ENCODE results near the gene NOVA1.

Gene NOVA1

GRCh38 chr14:26593357-26593756 lies 4.5 kb downstream of the NOVA1 start:
- H3K4me3 ChIP-seq (ENCODE audit: low read length), result no peak overlapping the region
- no peak for DNase-seq (ENCODE audit: low read depth)
- no peak for TF ChIP-seq CTCF (conservative IDR thresholded peaks at IDR 0.05; ENCODE audit: low read depth, low read length)

- no peak for DNase-seq (ENCODE audit: low read depth)
- H3K4me3 ChIP-seq (ENCODE audit: low read length), result no peak overlapping the region
- TF ChIP-seq CTCF (conservative IDR thresholded peaks at IDR 0.05; ENCODE audit: low read depth, low read length), result no peak
Observed at GRCh38 chr14:26589925-26590324, 7.9 kb downstream of the NOVA1 start.

GRCh38 chr14:26577711-26578110 lies 20.1 kb downstream of the NOVA1 start:
- DNase-seq (ENCODE audit: low read depth), result no peak
- H3K4me3 ChIP-seq (ENCODE audit: low read length), result no peak overlapping the region
- no peak for TF ChIP-seq CTCF (conservative IDR thresholded peaks at IDR 0.05; ENCODE audit: low read depth, low read length)

GRCh38 chr14:26554069-26554772 lies 43.6 kb downstream of the NOVA1 start:
- no peak overlapping the region for H3K4me3 ChIP-seq (ENCODE audit: low read length)
- no peak for DNase-seq (ENCODE audit: low read depth)
- no peak for TF ChIP-seq CTCF (conservative IDR thresholded peaks at IDR 0.05; ENCODE audit: low read depth, low read length)

- TF ChIP-seq CTCF (conservative IDR thresholded peaks at IDR 0.05; ENCODE audit: low read depth, low read length), result no peak
- no peak overlapping the region for H3K4me3 ChIP-seq (ENCODE audit: low read length)
- no peak for DNase-seq (ENCODE audit: low read depth)
Observed at GRCh38 chr14:26549571-26549970, 48.3 kb downstream of the NOVA1 start.

- H3K4me3 ChIP-seq (ENCODE audit: low read length), result no peak overlapping the region
- no peak for TF ChIP-seq CTCF (conservative IDR thresholded peaks at IDR 0.05; ENCODE audit: low read depth, low read length)
- DNase-seq (ENCODE audit: low read depth), result no peak
Observed at GRCh38 chr14:26548406-26548805, 49.4 kb downstream of the NOVA1 start.

- no peak for DNase-seq (ENCODE audit: low read depth)
- no peak for TF ChIP-seq CTCF (conservative IDR thresholded peaks at IDR 0.05; ENCODE audit: low read depth, low read length)
- H3K4me3 ChIP-seq (ENCODE audit: low read length), result no peak overlapping the region
Observed at GRCh38 chr14:26538176-26538575, 59.7 kb downstream of the NOVA1 start.
